ENCODE data around the gene ZKSCAN5. TPM values are rescaled to one million over a fixed set of nuclear protein-coding genes. Genes with fewer than 3 reads are reported as not detected.

The ZKSCAN5 gene
- total and polyA plus RNA-seq, 2 experiments from 2014 or later, result 4.6 to 13.4 TPM

DNA sequence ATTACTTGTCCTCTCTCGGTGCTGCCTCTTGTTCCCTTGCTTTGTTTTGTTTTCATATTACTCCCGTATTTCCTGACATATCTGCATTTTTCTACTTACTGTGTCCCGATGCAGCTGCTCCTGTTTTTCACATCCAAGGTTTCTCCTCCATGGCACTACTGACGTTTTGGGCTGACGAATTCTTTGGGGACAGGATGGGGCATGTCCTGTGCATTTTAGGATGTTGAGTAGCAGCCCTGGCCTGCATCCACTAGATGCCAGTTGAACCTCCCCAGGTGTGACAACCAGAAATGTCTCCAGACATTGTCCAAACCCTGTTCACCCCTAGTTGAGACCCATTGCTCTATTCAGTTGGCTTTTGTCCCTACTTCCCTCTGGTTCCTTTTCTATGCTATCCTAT is 19.4 kb upstream of the ZKSCAN5 start:
- Histone ChIP-seq H4K20me1 (replicated peaks; ENCODE audit: insufficient read depth) (peaks cover 9% of the 10 kb centered on the region), H3F3A (replicated peaks; ENCODE audit: low read depth) (peaks cover 13% of the 10 kb centered on the region; the same call in 1 of the 2 replicates), H3K4me1 (ENCODE audit: insufficient read depth) (no peaks in the 10 kb centered on the region), H3K79me2 (replicated peaks; ENCODE audit: insufficient read depth) (no peaks in the 10 kb centered on the region), H3K4me2 (no peak overlapping the region), H3K27me3 (ENCODE audit: insufficient read depth) (no peaks in the 10 kb centered on the region), H2AFZ (no peak overlapping the region), H3K36me3 (ENCODE audit: insufficient read depth) (peaks cover 9% of the 10 kb centered on the region; the same call in 1 of the 2 replicates), H3K27ac (ENCODE audit: low read depth) (no peak overlapping the region), H3K4me3 (no peak overlapping the region), H3K9me2 (ENCODE audit: insufficient read depth) (no peaks in the 10 kb centered on the region; the same call in 1 of the 2 replicates)
- DNase-seq (ENCODE audit: low spot score) (no peak), ATAC-seq (no peak)
- TF ChIP-seq EZH2phosphoT487 (IDR thresholded peaks at IDR 0.05; ENCODE audit: unreplicated experiment) (no peak), POLR2AphosphoS5 (IDR thresholded peaks at IDR 0.05; ENCODE audit: low read depth) (no peak), ZNF114 (CRISPR knock-in tag; IDR thresholded peaks at IDR 0.05) (no peak), EZH2 (IDR thresholded peaks at IDR 0.05; ENCODE audit: low read depth, unreplicated experiment) (no peak), ZNF331 (CRISPR knock-in tag; IDR thresholded peaks at IDR 0.05; ENCODE audit: low read depth) (no peak), CREB1 (CRISPR knock-in tag; IDR thresholded peaks at IDR 0.05; ENCODE audit: low read depth) (no peak), JUNB (IDR thresholded peaks at IDR 0.05; ENCODE audit: unreplicated experiment) (no peak), STAT1 (IDR thresholded peaks at IDR 0.05; ENCODE audit: unreplicated experiment) (no peak), NANOG (IDR thresholded peaks at IDR 0.05; ENCODE audit: borderline replicate concordance) (no peak)
- TF ChIP-seq, protein P1, sequence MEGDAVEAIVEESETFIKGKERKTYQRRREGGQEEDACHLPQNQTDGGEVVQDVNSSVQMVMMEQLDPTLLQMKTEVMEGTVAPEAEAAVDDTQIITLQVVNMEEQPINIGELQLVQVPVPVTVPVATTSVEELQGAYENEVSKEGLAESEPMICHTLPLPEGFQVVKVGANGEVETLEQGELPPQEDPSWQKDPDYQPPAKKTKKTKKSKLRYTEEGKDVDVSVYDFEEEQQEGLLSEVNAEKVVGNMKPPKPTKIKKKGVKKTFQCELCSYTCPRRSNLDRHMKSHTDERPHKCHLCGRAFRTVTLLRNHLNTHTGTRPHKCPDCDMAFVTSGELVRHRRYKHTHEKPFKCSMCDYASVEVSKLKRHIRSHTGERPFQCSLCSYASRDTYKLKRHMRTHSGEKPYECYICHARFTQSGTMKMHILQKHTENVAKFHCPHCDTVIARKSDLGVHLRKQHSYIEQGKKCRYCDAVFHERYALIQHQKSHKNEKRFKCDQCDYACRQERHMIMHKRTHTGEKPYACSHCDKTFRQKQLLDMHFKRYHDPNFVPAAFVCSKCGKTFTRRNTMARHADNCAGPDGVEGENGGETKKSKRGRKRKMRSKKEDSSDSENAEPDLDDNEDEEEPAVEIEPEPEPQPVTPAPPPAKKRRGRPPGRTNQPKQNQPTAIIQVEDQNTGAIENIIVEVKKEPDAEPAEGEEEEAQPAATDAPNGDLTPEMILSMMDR (conservative IDR thresholded peaks at IDR 0.05; ENCODE audit: low read depth in 2 of 2), result no peak
- TF ChIP-seq, protein P2, sequence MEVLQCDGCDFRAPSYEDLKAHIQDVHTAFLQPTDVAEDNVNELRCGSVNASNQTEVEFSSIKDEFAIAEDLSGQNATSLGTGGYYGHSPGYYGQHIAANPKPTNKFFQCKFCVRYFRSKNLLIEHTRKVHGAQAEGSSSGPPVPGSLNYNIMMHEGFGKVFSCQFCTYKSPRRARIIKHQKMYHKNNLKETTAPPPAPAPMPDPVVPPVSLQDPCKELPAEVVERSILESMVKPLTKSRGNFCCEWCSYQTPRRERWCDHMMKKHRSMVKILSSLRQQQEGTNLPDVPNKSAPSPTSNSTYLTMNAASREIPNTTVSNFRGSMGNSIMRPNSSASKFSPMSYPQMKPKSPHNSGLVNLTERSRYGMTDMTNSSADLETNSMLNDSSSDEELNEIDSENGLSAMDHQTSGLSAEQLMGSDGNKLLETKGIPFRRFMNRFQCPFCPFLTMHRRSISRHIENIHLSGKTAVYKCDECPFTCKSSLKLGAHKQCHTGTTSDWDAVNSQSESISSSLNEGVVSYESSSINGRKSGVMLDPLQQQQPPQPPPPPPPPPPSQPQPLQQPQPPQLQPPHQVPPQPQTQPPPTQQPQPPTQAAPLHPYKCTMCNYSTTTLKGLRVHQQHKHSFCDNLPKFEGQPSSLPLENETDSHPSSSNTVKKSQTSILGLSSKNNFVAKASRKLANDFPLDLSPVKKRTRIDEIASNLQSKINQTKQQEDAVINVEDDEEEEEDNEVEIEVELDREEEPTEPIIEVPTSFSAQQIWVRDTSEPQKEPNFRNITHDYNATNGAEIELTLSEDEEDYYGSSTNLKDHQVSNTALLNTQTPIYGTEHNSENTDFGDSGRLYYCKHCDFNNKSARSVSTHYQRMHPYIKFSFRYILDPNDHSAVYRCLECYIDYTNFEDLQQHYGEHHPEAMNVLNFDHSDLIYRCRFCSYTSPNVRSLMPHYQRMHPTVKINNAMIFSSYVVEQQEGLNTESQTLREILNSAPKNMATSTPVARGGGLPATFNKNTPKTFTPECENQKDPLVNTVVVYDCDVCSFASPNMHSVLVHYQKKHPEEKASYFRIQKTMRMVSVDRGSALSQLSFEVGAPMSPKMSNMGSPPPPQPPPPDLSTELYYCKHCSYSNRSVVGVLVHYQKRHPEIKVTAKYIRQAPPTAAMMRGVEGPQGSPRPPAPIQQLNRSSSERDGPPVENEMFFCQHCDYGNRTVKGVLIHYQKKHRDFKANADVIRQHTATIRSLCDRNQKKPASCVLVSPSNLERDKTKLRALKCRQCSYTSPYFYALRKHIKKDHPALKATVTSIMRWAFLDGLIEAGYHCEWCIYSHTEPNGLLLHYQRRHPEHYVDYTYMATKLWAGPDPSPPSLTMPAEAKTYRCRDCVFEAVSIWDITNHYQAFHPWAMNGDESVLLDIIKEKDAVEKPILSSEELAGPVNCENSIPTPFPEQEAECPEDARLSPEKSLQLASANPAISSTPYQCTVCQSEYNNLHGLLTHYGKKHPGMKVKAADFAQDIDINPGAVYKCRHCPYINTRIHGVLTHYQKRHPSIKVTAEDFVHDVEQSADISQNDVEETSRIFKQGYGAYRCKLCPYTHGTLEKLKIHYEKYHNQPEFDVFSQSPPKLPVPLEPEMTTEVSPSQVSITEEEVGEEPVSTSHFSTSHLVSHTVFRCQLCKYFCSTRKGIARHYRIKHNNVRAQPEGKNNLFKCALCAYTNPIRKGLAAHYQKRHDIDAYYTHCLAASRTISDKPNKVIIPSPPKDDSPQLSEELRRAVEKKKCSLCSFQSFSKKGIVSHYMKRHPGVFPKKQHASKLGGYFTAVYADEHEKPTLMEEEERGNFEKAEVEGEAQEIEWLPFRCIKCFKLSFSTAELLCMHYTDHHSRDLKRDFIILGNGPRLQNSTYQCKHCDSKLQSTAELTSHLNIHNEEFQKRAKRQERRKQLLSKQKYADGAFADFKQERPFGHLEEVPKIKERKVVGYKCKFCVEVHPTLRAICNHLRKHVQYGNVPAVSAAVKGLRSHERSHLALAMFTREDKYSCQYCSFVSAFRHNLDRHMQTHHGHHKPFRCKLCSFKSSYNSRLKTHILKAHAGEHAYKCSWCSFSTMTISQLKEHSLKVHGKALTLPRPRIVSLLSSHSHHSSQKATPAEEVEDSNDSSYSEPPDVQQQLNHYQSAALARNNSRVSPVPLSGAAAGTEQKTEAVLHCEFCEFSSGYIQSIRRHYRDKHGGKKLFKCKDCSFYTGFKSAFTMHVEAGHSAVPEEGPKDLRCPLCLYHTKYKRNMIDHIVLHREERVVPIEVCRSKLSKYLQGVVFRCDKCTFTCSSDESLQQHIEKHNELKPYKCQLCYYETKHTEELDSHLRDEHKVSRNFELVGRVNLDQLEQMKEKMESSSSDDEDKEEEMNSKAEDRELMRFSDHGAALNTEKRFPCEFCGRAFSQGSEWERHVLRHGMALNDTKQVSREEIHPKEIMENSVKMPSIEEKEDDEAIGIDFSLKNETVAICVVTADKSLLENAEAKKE (CRISPR knock-in tag; IDR thresholded peaks at IDR 0.05), result no peak
- TF ChIP-seq, protein P3, sequence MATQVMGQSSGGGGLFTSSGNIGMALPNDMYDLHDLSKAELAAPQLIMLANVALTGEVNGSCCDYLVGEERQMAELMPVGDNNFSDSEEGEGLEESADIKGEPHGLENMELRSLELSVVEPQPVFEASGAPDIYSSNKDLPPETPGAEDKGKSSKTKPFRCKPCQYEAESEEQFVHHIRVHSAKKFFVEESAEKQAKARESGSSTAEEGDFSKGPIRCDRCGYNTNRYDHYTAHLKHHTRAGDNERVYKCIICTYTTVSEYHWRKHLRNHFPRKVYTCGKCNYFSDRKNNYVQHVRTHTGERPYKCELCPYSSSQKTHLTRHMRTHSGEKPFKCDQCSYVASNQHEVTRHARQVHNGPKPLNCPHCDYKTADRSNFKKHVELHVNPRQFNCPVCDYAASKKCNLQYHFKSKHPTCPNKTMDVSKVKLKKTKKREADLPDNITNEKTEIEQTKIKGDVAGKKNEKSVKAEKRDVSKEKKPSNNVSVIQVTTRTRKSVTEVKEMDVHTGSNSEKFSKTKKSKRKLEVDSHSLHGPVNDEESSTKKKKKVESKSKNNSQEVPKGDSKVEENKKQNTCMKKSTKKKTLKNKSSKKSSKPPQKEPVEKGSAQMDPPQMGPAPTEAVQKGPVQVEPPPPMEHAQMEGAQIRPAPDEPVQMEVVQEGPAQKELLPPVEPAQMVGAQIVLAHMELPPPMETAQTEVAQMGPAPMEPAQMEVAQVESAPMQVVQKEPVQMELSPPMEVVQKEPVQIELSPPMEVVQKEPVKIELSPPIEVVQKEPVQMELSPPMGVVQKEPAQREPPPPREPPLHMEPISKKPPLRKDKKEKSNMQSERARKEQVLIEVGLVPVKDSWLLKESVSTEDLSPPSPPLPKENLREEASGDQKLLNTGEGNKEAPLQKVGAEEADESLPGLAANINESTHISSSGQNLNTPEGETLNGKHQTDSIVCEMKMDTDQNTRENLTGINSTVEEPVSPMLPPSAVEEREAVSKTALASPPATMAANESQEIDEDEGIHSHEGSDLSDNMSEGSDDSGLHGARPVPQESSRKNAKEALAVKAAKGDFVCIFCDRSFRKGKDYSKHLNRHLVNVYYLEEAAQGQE (IDR thresholded peaks at IDR 0.05; ENCODE audit: unreplicated experiment), result no peak
- TF ChIP-seq, protein P4, sequence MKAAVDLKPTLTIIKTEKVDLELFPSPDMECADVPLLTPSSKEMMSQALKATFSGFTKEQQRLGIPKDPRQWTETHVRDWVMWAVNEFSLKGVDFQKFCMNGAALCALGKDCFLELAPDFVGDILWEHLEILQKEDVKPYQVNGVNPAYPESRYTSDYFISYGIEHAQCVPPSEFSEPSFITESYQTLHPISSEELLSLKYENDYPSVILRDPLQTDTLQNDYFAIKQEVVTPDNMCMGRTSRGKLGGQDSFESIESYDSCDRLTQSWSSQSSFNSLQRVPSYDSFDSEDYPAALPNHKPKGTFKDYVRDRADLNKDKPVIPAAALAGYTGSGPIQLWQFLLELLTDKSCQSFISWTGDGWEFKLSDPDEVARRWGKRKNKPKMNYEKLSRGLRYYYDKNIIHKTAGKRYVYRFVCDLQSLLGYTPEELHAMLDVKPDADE (IDR thresholded peaks at IDR 0.05), result no peak
- no peak overlapping the region; the same call in 2 of the 3 replicates for H3K4me3 Mint-ChIP-seq
- H3K27ac Mint-ChIP-seq, result no peak overlapping the region
- H3K4me1 Mint-ChIP-seq, result no peaks in the 10 kb centered on the region
- H3K27me3 Mint-ChIP-seq (ENCODE audit: insufficient read depth, low read depth, poor library complexity), result peaks cover 5% of the 10 kb centered on the region
- peaks cover 40% of the 10 kb centered on the region for H3K36me3 Mint-ChIP-seq (ENCODE audit: low read depth)
- 0 out of 3 replicates have a peak, but pooled peaks cover 2% of the 10 kb centered on the region for H3K9me3 Mint-ChIP-seq
